Mucosa of descending colon (tissue), 3 donors: ENCODE data around the gene CAV2. TPM values are rescaled to one million over a fixed set of nuclear protein-coding genes. Genes with fewer than 3 reads are reported as not detected.

ENCODE experiments used
- ATAC-seq: fragments of 200-7000 bp; cut with Tn5 transposase; one replicate; pipeline ENCODE4 v1.9.1; 2020; ENCODE audit warnings: mild to moderate bottlenecking, moderate library complexity
- DNase-seq, 3 donors: peaks; one replicate each; pipeline ENCODE4 v3.0.0-alpha.2; 2020
- H3K36me3 ChIP-seq: fragments of 200-600 bp; one replicate; pipeline ENCODE4 v1.8.0; 2021; ENCODE audit warnings: low read depth, mild to moderate bottlenecking
- H3K4me1 ChIP-seq: fragments of 200-600 bp; one replicate; pipeline ENCODE4 v1.8.0; 2021; ENCODE audit warnings: low read depth, mild to moderate bottlenecking
- H3K4me3 ChIP-seq: fragments of 200-600 bp; one replicate; pipeline ENCODE4 v1.8.0; 2021; ENCODE audit warnings: mild to moderate bottlenecking
- H3K9me3 ChIP-seq: fragments of 200-600 bp; one replicate; pipeline ENCODE4 v1.8.0; 2021; ENCODE audit warnings: mild to moderate bottlenecking
- intact Hi-C, 2 donors: fragments of 100-400 bp; cut with DNase I in 1 of 2; cut with micrococcal nuclease in 1 of 2; formaldehyde crosslinking; loops; one replicate each; pipeline versions ENCODE4 v1.11.0 to v1.11.1; 2022; cut with DNase I, micrococcal nuclease
- total RNA-seq, 3 donors: library from RNA; stranded (reverse); fragmentation: NEBNext Ultra II Directional in 2 of 3; extraction: Animal tissue kit (Norgen Biotek cat#: 25700) in 2 of 3; gene quantifications; one replicate each; pipeline versions ENCODE4 v1.2.1 to v1.2.4, GENCODE V29; 2021 to 2023
- TF ChIP-seq, protein P1 (sequence below): fragments of 200-600 bp; IDR thresholded peaks from one replicate; pipeline ENCODE4 v1.8.0; 2022; ENCODE audit warnings: antibody characterized with exemption, mild to moderate bottlenecking
- donor health status: DM: no; HTN: no; CAD: no; lungs with moderate emphysema.
- donor health status: DM: no; HTN: no; CAD: no.
- donor health status: DM: no; HTN: yes; CAD: no.

The CAV2 gene
- total RNA-seq, 3 donors from 2014 or later, result 6.3 to 42.4 (median 10.2) TPM

DNA sequence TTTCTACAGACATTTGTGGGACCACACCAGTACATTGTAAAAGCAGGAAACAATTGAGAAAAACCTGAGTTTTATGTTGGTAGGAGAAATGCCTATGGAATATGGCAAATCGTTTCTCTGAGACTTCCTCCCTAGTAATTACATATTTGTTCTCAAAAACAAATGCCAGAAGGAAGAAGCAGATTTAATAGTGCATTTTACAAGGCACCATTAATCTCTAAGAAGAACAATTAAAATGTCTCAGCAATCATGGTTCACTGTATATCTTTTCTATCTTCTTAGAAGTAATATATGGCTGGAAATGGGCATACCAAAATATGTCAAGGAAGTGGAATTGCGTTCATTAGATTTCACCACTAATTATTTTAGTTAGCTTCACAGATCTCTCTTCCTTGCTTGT lies 38.6 kb downstream of the CAV2 start:
- intact Hi-C loops, result no loop called here
- TF ChIP-seq, protein P1, sequence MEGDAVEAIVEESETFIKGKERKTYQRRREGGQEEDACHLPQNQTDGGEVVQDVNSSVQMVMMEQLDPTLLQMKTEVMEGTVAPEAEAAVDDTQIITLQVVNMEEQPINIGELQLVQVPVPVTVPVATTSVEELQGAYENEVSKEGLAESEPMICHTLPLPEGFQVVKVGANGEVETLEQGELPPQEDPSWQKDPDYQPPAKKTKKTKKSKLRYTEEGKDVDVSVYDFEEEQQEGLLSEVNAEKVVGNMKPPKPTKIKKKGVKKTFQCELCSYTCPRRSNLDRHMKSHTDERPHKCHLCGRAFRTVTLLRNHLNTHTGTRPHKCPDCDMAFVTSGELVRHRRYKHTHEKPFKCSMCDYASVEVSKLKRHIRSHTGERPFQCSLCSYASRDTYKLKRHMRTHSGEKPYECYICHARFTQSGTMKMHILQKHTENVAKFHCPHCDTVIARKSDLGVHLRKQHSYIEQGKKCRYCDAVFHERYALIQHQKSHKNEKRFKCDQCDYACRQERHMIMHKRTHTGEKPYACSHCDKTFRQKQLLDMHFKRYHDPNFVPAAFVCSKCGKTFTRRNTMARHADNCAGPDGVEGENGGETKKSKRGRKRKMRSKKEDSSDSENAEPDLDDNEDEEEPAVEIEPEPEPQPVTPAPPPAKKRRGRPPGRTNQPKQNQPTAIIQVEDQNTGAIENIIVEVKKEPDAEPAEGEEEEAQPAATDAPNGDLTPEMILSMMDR, result no peak
- Histone ChIP-seq H3K36me3 (no peaks in the 10 kb centered on the region), H3K9me3 (no peaks in the 10 kb centered on the region), H3K4me3 (no peak overlapping the region), H3K4me1 (no peaks in the 10 kb centered on the region)
- ATAC-seq, result no peak
- no peak for DNase-seq

DNA sequence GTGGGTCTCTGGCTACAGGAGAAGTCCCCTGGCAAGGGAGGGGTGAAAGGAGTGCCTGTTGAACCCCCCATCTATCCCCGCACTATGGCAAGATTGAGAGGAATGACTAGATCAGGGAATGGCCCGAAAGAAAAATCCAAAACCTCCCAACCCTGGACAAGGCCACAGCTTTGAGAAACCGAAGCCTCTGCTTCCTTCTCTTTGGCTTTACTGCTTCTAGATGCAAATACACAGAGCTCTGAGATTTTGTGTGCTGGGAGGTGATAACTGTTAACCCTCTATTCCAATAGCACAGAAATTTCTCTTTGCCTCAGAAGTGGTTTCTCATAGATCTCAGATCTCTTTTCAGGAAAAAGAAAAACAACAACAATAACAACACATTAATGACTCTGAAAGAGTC lies 40.3 kb downstream of the CAV2 start:
- intact Hi-C loops, result no loop called here
- no peaks in the 10 kb centered on the region for H3K36me3 ChIP-seq
- H3K4me1 ChIP-seq, result no peaks in the 10 kb centered on the region
- no peak overlapping the region for H3K4me3 ChIP-seq
- no peaks in the 10 kb centered on the region for H3K9me3 ChIP-seq
- ATAC-seq, result no peak
- TF ChIP-seq, protein P1, result no peak
- no peak for DNase-seq

DNA sequence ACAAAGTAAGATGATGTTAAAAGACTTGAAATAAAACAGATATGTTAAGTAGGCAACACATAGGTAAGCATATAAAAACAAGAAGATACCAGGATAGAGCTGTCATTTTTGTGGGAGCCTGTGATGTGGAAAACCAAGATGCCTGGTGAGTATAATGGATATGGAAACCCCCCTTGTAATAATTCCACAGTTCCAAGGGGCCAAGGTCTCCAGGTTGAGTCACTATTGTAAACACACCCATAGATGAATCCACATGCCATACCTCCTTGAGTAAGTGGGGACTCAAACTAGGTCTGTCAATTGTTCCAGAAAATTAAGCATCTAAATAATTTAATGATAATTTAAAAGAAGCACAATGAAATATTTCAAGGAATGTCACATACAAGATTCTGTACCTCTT lies 41.2 kb downstream of the CAV2 start:
- TF ChIP-seq, protein P1, result no peak
- intact Hi-C loops, result no loop called here
- ATAC-seq (no peak), DNase-seq (no peak)
- Histone ChIP-seq H3K4me1 (no peaks in the 10 kb centered on the region), H3K36me3 (no peaks in the 10 kb centered on the region), H3K9me3 (no peaks in the 10 kb centered on the region), H3K4me3 (no peak overlapping the region)

DNA sequence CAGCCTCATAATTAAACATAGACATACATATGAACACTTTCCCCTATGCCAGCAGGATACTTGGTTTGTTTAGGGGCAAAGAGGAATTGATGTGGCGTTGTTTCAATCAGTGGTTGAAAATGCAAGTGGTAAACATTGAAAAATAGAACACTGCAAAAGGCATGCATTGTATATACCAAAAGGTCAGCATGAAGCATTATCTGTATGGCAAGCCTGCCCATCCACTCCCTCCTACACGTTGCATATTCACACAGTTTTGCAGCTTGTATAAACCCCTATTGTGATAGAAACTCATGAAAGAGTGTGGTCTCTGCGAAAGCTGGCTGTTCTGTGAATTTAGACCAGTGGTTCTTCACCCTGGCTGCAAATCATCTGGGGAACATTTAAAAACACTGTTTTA lies 42.4 kb downstream of the CAV2 start:
- intact Hi-C loops, result no loop called here
- Histone ChIP-seq H3K9me3 (no peaks in the 10 kb centered on the region), H3K4me1 (no peaks in the 10 kb centered on the region), H3K36me3 (no peaks in the 10 kb centered on the region), H3K4me3 (no peak overlapping the region)
- no peak for ATAC-seq
- TF ChIP-seq, protein P1, result no peak
- no peak for DNase-seq

DNA sequence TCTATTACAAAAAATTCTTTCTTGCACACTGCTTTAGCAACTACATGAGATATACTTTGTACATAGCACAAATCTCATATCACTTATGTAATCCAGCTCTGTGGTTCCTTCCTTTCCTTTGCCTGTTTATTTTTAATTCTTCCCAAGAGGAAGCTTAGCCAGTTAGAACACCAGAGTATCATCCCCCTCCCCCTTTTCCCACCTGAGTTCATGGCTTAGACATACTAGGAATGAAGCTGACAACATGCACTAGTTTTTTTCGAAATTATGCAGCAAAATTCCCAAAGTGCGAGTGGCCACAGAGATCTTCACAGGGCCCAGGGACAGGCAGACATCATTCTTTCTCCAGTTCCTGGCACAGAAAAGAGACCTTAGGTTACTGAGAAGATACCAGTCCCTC lies 43.1 kb downstream of the CAV2 start:
- DNase-seq, result no peak
- ATAC-seq, result no peak
- intact Hi-C loops, result no loop called here
- Histone ChIP-seq H3K4me3 (no peak overlapping the region), H3K9me3 (no peaks in the 10 kb centered on the region), H3K4me1 (no peaks in the 10 kb centered on the region), H3K36me3 (no peaks in the 10 kb centered on the region)
- TF ChIP-seq, protein P1, result no peak

DNA sequence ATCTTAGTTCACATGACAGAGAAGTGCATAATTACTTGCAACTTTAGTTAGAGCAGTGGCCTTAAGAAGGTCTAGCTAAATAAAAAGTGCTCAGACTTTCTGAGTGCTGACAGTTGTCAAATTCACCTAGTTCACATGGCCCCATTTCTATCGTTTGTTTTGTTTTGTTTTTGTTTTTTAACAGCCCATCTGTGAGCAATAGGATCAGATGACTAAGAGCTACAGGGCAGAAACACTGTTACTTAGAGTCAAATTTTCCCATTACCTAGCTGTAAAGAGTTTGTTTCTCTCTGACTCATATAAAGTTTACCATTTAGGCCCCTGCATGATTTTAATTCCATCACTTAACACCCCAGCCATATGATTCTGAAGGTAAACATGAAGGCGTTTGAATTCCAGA lies 44.1 kb downstream of the CAV2 start:
- TF ChIP-seq, protein P1, result no peak
- H3K36me3 ChIP-seq, result no peaks in the 10 kb centered on the region
- H3K9me3 ChIP-seq, result no peaks in the 10 kb centered on the region
- DNase-seq (no peak), ATAC-seq (no peak)
- H3K4me3 ChIP-seq, result no peak overlapping the region
- intact Hi-C loops, result no loop called here
- H3K4me1 ChIP-seq, result no peaks in the 10 kb centered on the region
